ENCODE measurements around the gene ANKHD1.
A peak's percentile ranks its signal among the peaks of the same experiment; 100 is the strongest.

ANKHD1 gene

GRCh38 chr5:140524003-140524402, 122.4 kb downstream of the ANKHD1 start:
- CTCF ChIA-PET = interaction anchor here (0.6 kb wide), 1 partner anchor 21 kb away, joined by 3 read pairs; no protein-coding TSS in a partner anchor
- H3K4me3 ChIP-seq (ENCODE audit: low read depth, low read length) = no peak overlapping the region
- no peak overlapping the region for H3K27ac ChIP-seq (ENCODE audit: extremely low read depth, low read depth, low read length)
- H3K4me1 ChIP-seq (ENCODE audit: control insufficient read depth, insufficient read depth, low read length) = no peaks in the 10 kb centered on the region
- TF ChIP-seq ZNF513 (tag by site-specific recombination; IDR thresholded peaks at IDR 0.05) (peak; percentile 78), GFI1B (tag by site-specific recombination; IDR thresholded peaks at IDR 0.05) (no peak)
- no peaks in the 10 kb centered on the region for H3K9me3 ChIP-seq (ENCODE audit: control insufficient read depth, insufficient read depth, low read depth, low read length)
- peaks cover 49 to 62% of the 10 kb centered on the region in 2 experiments for H3K36me3 ChIP-seq (ENCODE audit: control insufficient read depth in 2 of 2, insufficient read depth in 1 of 2, low read length in 2 of 2)
- POLR2A ChIA-PET = no interaction called here

- ChIA-PET CTCF (no interaction called here), POLR2A (no interaction called here)
- Histone ChIP-seq H3K4me3 (ENCODE audit: low read depth, low read length) (no peak overlapping the region), H3K27ac (ENCODE audit: extremely low read depth, low read depth, low read length) (no peak overlapping the region), H3K9me3 (ENCODE audit: control insufficient read depth, insufficient read depth, low read depth, low read length) (no peaks in the 10 kb centered on the region), H3K4me1 (ENCODE audit: control insufficient read depth, insufficient read depth, low read length) (no peaks in the 10 kb centered on the region), H3K36me3 (ENCODE audit: control insufficient read depth in 2 of 2, insufficient read depth in 1 of 2, low read length in 2 of 2) (peaks cover 53 to 80% of the 10 kb centered on the region in 2 experiments)
- no peak for TF ChIP-seq ZNF239 (tag by site-specific recombination; IDR thresholded peaks at IDR 0.05)
- TF ChIP-seq ZNF302 (tag by site-specific recombination; IDR thresholded peaks at IDR 0.05; ENCODE audit: low read depth) = no peak
- TF ChIP-seq GLIS2 (tag by site-specific recombination; IDR thresholded peaks at IDR 0.05) = no peak
- no peak for TF ChIP-seq ZNF280C (tag by site-specific recombination; IDR thresholded peaks at IDR 0.05)
- TF ChIP-seq ZNF140 (tag by site-specific recombination; IDR thresholded peaks at IDR 0.05) = no peak
- no peak for TF ChIP-seq ZNF169 (tag by site-specific recombination; IDR thresholded peaks at IDR 0.05)
- no peak for TF ChIP-seq SP3 (tag by site-specific recombination; IDR thresholded peaks at IDR 0.05)
- TF ChIP-seq ZNF561 (tag by site-specific recombination; IDR thresholded peaks at IDR 0.05; ENCODE audit: borderline replicate concordance) = no peak
- TF ChIP-seq PRDM10 (tag by site-specific recombination; IDR thresholded peaks at IDR 0.05) = no peak
- TF ChIP-seq PRDM4 (tag by site-specific recombination; IDR thresholded peaks at IDR 0.05) = no peak
These were observed 138.6 kb downstream of the ANKHD1 start for GRCh38 chr5:140540227-140540626.

GRCh38 chr5:140542972-140543371, 141.3 kb downstream of the ANKHD1 start:
- POLR2A ChIA-PET = no interaction called here
- TF ChIP-seq ZNF155 (tag by site-specific recombination; IDR thresholded peaks at IDR 0.05) (no peak), GLI4 (tag by site-specific recombination; IDR thresholded peaks at IDR 0.05) (no peak), ZNF513 (tag by site-specific recombination; IDR thresholded peaks at IDR 0.05) (no peak), ZBTB49 (tag by site-specific recombination; IDR thresholded peaks at IDR 0.05; ENCODE audit: low read depth) (no peak), ZNF629 (tag by site-specific recombination; IDR thresholded peaks at IDR 0.05) (no peak), ZNF138 (tag by site-specific recombination; IDR thresholded peaks at IDR 0.05; ENCODE audit: borderline replicate concordance) (no peak), ZNF843 (tag by site-specific recombination; IDR thresholded peaks at IDR 0.05) (no peak)

More at GRCh38 chr5:140542972-140543371, 141.3 kb downstream of the ANKHD1 start:
- Histone ChIP-seq H3K4me3 (ENCODE audit: low read depth, low read length) (no peak overlapping the region), H3K4me1 (ENCODE audit: control insufficient read depth, insufficient read depth, low read length) (no peaks in the 10 kb centered on the region), H3K36me3 (ENCODE audit: control insufficient read depth in 2 of 2, insufficient read depth in 1 of 2, low read length in 2 of 2) (peaks cover 34 to 70% of the 10 kb centered on the region in 2 experiments), H3K9me3 (ENCODE audit: control insufficient read depth, insufficient read depth, low read depth, low read length) (no peaks in the 10 kb centered on the region), H3K27ac (ENCODE audit: extremely low read depth, low read depth, low read length) (no peak overlapping the region)
- CTCF ChIA-PET = no interaction called here

Measured in HEK293 (cell line).